Trophoblast cell (in vitro differentiated cells and primary cell): ENCODE measurements around the gene IFITM5.
"Not testable (repeated sequence)": the region's sequence is repeated elsewhere in the genome, so short reads cannot be mapped to it uniquely, and the experiment has no call there.

Source experiments
- DNase-seq, 2 donors: peaks; one replicate each; pipeline ENCODE4 v3.0.0-alpha.2; 2016
- H2AFZ ChIP-seq: 2 replicates; pipeline ENCODE4 v1.6.1; 2013; ENCODE audit warnings: low read length, moderate library complexity, mild to moderate bottlenecking; ENCODE audit not compliant: insufficient read depth, poor library complexity
- H2AK5ac ChIP-seq: 2 replicates; pipeline ENCODE4 v1.6.1; 2013; ENCODE audit warnings: mild to moderate bottlenecking, low read length
- H2BK120ac ChIP-seq: 2 replicates; pipeline ENCODE4 v1.6.1; 2013; ENCODE audit warnings: low read length, mild to moderate bottlenecking, moderate library complexity; ENCODE audit not compliant: insufficient read depth, poor library complexity
- H2BK12ac ChIP-seq: 2 replicates; pipeline ENCODE4 v1.6.1; 2013; ENCODE audit warnings: mild to moderate bottlenecking, low read length, moderate library complexity
- H2BK5ac ChIP-seq: 2 replicates; pipeline ENCODE4 v1.6.1; 2013; ENCODE audit warnings: low read length, low read depth, moderate library complexity, mild to moderate bottlenecking; ENCODE audit not compliant: poor library complexity
- H3K14ac ChIP-seq: 2 replicates; pipeline ENCODE4 v1.6.1; 2013; ENCODE audit warnings: mild to moderate bottlenecking, low read length
- H3K18ac ChIP-seq: 2 replicates; pipeline ENCODE4 v1.6.1; 2013; ENCODE audit warnings: mild to moderate bottlenecking, low read length
- H3K23ac ChIP-seq: 2 replicates; pipeline ENCODE4 v1.6.1; 2013; ENCODE audit warnings: low read length
- H3K27ac ChIP-seq: 2 replicates; pipeline ENCODE4 v1.5.1; 2013; ENCODE audit warnings: low read depth, mild to moderate bottlenecking, inconsistent platforms, low read length, moderate library complexity
- H3K27me3 ChIP-seq: 2 replicates; pipeline ENCODE4 v1.6.1; 2013; ENCODE audit warnings: inconsistent platforms, mild to moderate bottlenecking, low read length, moderate library complexity; ENCODE audit not compliant: insufficient read depth
- H3K36me3 ChIP-seq, 2 experiments: 1 replicate in 1 of 2; 2 replicates in 1 of 2; pipeline ENCODE4 v1.6.1; 2013; ENCODE audit warnings: low read length in 2 of 2, mild to moderate bottlenecking in 2 of 2, moderate library complexity in 1 of 2; ENCODE audit not compliant: insufficient read depth in 2 of 2, control insufficient read depth in 1 of 2
- H3K4ac ChIP-seq: 2 replicates; pipeline ENCODE4 v1.6.1; 2013; ENCODE audit warnings: low read depth, mild to moderate bottlenecking, low read length, moderate library complexity
- H3K4me1 ChIP-seq, 2 experiments: 1 replicate in 1 of 2; 2 replicates in 1 of 2; pipeline ENCODE4 v1.6.1; 2013; ENCODE audit warnings: low read length in 2 of 2, mild to moderate bottlenecking in 2 of 2, moderate library complexity in 1 of 2; ENCODE audit not compliant: insufficient read depth in 2 of 2, control insufficient read depth in 1 of 2
- H3K4me2 ChIP-seq: 2 replicates; pipeline ENCODE4 v1.6.1; 2013; ENCODE audit warnings: inconsistent platforms, mild to moderate bottlenecking, low read length, moderate library complexity
- H3K4me3 ChIP-seq: 2 replicates; pipeline ENCODE4 v1.5.1; 2013; ENCODE audit warnings: mild to moderate bottlenecking, low read depth, low read length, inconsistent platforms
- H3K79me1 ChIP-seq: one replicate; pipeline ENCODE4 v1.6.1; 2013; ENCODE audit warnings: low read length
- H3K79me2 ChIP-seq: 2 replicates; pipeline ENCODE4 v1.6.1; 2013; ENCODE audit warnings: low read length, mild to moderate bottlenecking; ENCODE audit not compliant: control insufficient read depth, insufficient read depth, poor library complexity
- H3K9ac ChIP-seq: 2 replicates; pipeline ENCODE4 v1.6.1; 2013; ENCODE audit warnings: mild to moderate bottlenecking, low read length
- H3K9me3 ChIP-seq: 2 replicates; pipeline ENCODE4 v1.6.1; 2013; ENCODE audit warnings: low read depth, mild to moderate bottlenecking, control low read depth, inconsistent platforms, low read length; ENCODE audit not compliant: insufficient read depth
- H4K12ac ChIP-seq: 2 replicates; pipeline ENCODE4 v1.6.1; 2013; ENCODE audit warnings: low read depth, mild to moderate bottlenecking, low read length, moderate library complexity
- H4K8ac ChIP-seq: 2 replicates; pipeline ENCODE4 v1.6.1; 2013; ENCODE audit warnings: low read depth, mild to moderate bottlenecking, low read length, moderate library complexity
- H4K91ac ChIP-seq: one replicate; pipeline ENCODE4 v1.6.1; 2013; ENCODE audit warnings: low read depth, mild to moderate bottlenecking, low read length, moderate library complexity
- WGBS: extraction: QIAGEN DNeasy Blood & Tissue Kit; methylation state at CpG from one replicate; pipeline ENCODE4 v1.1.7; 2013; ENCODE audit warnings: missing lambda C conversion rate; ENCODE audit not compliant: insufficient read length, insufficient coverage; ENCODE audit errors: extremely low coverage; 5-methylcytosine and 5-hydroxymethylcytosine counted together

IFITM5 gene

GRCh38 chr11:288478-289397, 10.6 kb downstream of the IFITM5 start, which contains the start of gene PGGHG:
Gene PGGHG, plus strand, starts transcription at chr11:289126. Its CDS starts 691 bp downstream, at chr11:289817.
- Histone ChIP-seq H3K4me1 (peaks cover 24 to 33% of the 10 kb centered on the region in 2 experiments), H4K12ac (peak within 1 kb of the TSS; percentile 33), H3K4ac (peak within 1 kb of the TSS; percentile 18), H3K18ac (peak within 1 kb of the TSS; percentile 43), H3K23ac (no peak within 1 kb of the TSS), H3K79me2 (peaks cover 6% of the 10 kb centered on the region), H2BK12ac (peak within 1 kb of the TSS; percentile 3), H3K27me3 (no peaks in the 10 kb centered on the region), H4K8ac (peak within 1 kb of the TSS; percentile 40), H3K9ac (no peak within 1 kb of the TSS), H3K4me3 (peak within 1 kb of the TSS; percentile 73), H3K14ac (peak within 1 kb of the TSS; percentile 38), H2BK5ac (no peak within 1 kb of the TSS), H2AFZ (peak within 1 kb of the TSS; percentile 21), H3K36me3 (peaks cover 9 to 14% of the 10 kb centered on the region in 2 experiments), H3K4me2 (peak within 1 kb of the TSS; percentile 79), H3K27ac (no peak within 1 kb of the TSS), H2BK120ac (peak within 1 kb of the TSS; percentile 29), H3K9me3 (no peaks in the 10 kb centered on the region), H4K91ac (peak within 1 kb of the TSS; percentile 64), H3K79me1 (peaks cover 10% of the 10 kb centered on the region), H2AK5ac (peak within 1 kb of the TSS; percentile 11)
- no CpG with 5 or more reads among the region's 112 CpGs for WGBS
- DNase-seq, result peak; percentile 17 to 79

GRCh38 chr11:287821-288477, 11.4 kb downstream of the IFITM5 start:
- Histone ChIP-seq H2BK12ac (no peak overlapping the region), H2BK5ac (no peak overlapping the region), H3K14ac (peak overlapping the region; percentile 37), H4K8ac (no peak overlapping the region), H3K4me3 (peak overlapping the region; percentile 73), H2AK5ac (peak overlapping the region; percentile 11), H3K23ac (no peak overlapping the region), H3K4me2 (peak overlapping the region; percentile 79), H3K4me1 (peaks cover 24 to 33% of the 10 kb centered on the region in 2 experiments), H3K9me3 (no peaks in the 10 kb centered on the region), H3K18ac (peak overlapping the region; percentile 43), H3K27me3 (no peaks in the 10 kb centered on the region), H3K27ac (no peak overlapping the region), H3K79me2 (peaks cover 6% of the 10 kb centered on the region), H4K91ac (peak overlapping the region; percentile 64), H3K4ac (no peak overlapping the region), H2AFZ (peak overlapping the region; percentile 21), H3K36me3 (peaks cover 3 to 8% of the 10 kb centered on the region in 2 experiments), H3K9ac (no peak overlapping the region), H2BK120ac (peak overlapping the region; percentile 29), H4K12ac (no peak overlapping the region), H3K79me1 (peaks cover 10% of the 10 kb centered on the region)
- DNase-seq, result no peak
- no CpG with 5 or more reads among the region's 41 CpGs for WGBS

- H3K79me2 ChIP-seq, H3K27me3 ChIP-seq, H4K8ac ChIP-seq, H3K4me3 ChIP-seq, H2BK5ac ChIP-seq, H3K9ac ChIP-seq, H3K27ac ChIP-seq, H2BK12ac ChIP-seq, H2AFZ ChIP-seq, H3K4ac ChIP-seq, H2BK120ac ChIP-seq, H3K36me3 ChIP-seq, H3K14ac ChIP-seq, H2AK5ac ChIP-seq, H3K4me2 ChIP-seq, H3K23ac ChIP-seq, H3K9me3 ChIP-seq, DNase-seq, H3K18ac ChIP-seq, H4K12ac ChIP-seq, H3K79me1 ChIP-seq, H4K91ac ChIP-seq: not testable (repeated sequence)
- peaks cover 24 to 33% of the 10 kb centered on the region in 2 experiments for H3K4me1 ChIP-seq
- no CpG with 5 or more reads among the region's 27 CpGs for WGBS
These were observed 12.1 kb downstream of the IFITM5 start for GRCh38 chr11:286977-287820.

GRCh38 chr11:285894-286220, 13.5 kb downstream of the IFITM5 start:
- H3K27me3 ChIP-seq, result no peaks in the 10 kb centered on the region
- no peak overlapping the region for H3K4me2 ChIP-seq
- H2BK120ac ChIP-seq, result no peak overlapping the region
- H3K4me3 ChIP-seq, result no peak overlapping the region
- peaks cover 19 to 27% of the 10 kb centered on the region in 2 experiments for H3K4me1 ChIP-seq
- H3K9ac ChIP-seq, result no peak overlapping the region
- H3K4ac ChIP-seq, result no peak overlapping the region
- no peak overlapping the region for H3K23ac ChIP-seq
- no peak overlapping the region for H2AFZ ChIP-seq
- no peak overlapping the region for H2BK5ac ChIP-seq
- no peaks in the 10 kb centered on the region for H3K36me3 ChIP-seq
- no peak for DNase-seq
- no peak overlapping the region for H2BK12ac ChIP-seq
- H3K9me3 ChIP-seq, result no peaks in the 10 kb centered on the region
- H4K8ac ChIP-seq, result no peak overlapping the region
- H3K18ac ChIP-seq, result no peak overlapping the region
- WGBS, result no CpG with 5 or more reads among the region's 8 CpGs
- peaks cover 10% of the 10 kb centered on the region for H3K79me1 ChIP-seq
- no peak overlapping the region for H4K91ac ChIP-seq
- H4K12ac ChIP-seq, result no peak overlapping the region
- no peak overlapping the region for H3K14ac ChIP-seq
- no peak overlapping the region for H3K27ac ChIP-seq
- H2AK5ac ChIP-seq, result no peak overlapping the region
- peaks cover 6% of the 10 kb centered on the region for H3K79me2 ChIP-seq
